Right lobe of liver (tissue), 6 donors: Measurements from ENCODE around the gene FASTK. TPM values are rescaled to one million over a fixed set of nuclear protein-coding genes. Genes with fewer than 3 reads are reported as not detected.
A peak's percentile ranks its signal among the peaks of the same experiment; 100 is the strongest.

Experiments used
- ATAC-seq, 4 donors: fragments of 200-7000 bp; cut with Tn5 transposase; one replicate each; pipeline ENCODE4 v1.9.1; 2020; ENCODE audit warnings: mild to moderate bottlenecking in 4 of 4, moderate library complexity in 4 of 4
- DNase-seq, 3 donors: peaks; one replicate each; pipeline ENCODE4 v3.0.0-alpha.2; 2020
- H3K27ac ChIP-seq, 3 donors: fragments of 200-600 bp; one replicate each; pipeline ENCODE4 v1.8.0; 2022
- H3K27me3 ChIP-seq, 2 donors: fragments of 200-600 bp; one replicate each; pipeline ENCODE4 v1.8.0; 2022
- H3K36me3 ChIP-seq, 4 donors: fragments of 200-600 bp; sonication (generic) in 1 of 4; one replicate each; pipeline versions ENCODE4 v1.5.1 to v1.8.0; 2017 to 2022; ENCODE audit warnings: control low read depth in 1 of 4
- H3K4me1 ChIP-seq, 4 donors: fragments of 200-600 bp; sonication (generic) in 1 of 4; one replicate each; pipeline versions ENCODE4 v1.5.1 to v1.8.0; 2017 to 2022; ENCODE audit warnings: control low read depth in 1 of 4
- H3K4me3 ChIP-seq, 3 donors: fragments of 200-600 bp; one replicate each; pipeline ENCODE4 v1.8.0; 2022
- H3K9me3 ChIP-seq, 4 donors: fragments of 200-600 bp; sonication (generic) in 1 of 4; one replicate each; pipeline versions ENCODE4 v1.5.1 to v1.8.0; 2017 to 2022; ENCODE audit warnings: control low read depth in 1 of 4
- POLR2A ChIP-seq: fragments of 450-650 bp; IDR thresholded peaks from one replicate; pipeline ENCODE4 v1.6.1; 2017; ENCODE audit warnings: antibody characterized with exemption, mild to moderate bottlenecking
- WGBS: methylation state at CpG from one replicate; pipeline ENCODE4 v1.1.6; 2018; ENCODE audit warnings: low coverage, low lambda C conversion rate; ENCODE audit not compliant: insufficient coverage; ENCODE audit errors: missing lambda C conversion rate; 5-methylcytosine and 5-hydroxymethylcytosine counted together
- intact Hi-C, 2 donors: fragments of 100-400 bp; cut with DNase I; formaldehyde crosslinking; loops; one replicate each; pipeline versions ENCODE4 v1.11.2 to v1.14.1; 2022
- total RNA-seq, 6 experiments: library from RNA; depleted of rRNA in 2 of 6; stranded (reverse); fragments of >200 nt in 2 of 6; fragmentation: NEBNext Ultra II Directional in 3 of 6; extraction: Animal tissue kit (Norgen Biotek cat#: 25700) in 3 of 6; gene quantifications; one replicate each; pipeline versions ENCODE4 v1.1.0 to v1.2.4, GENCODE V29; 2016 to 2023
- TF ChIP-seq, protein P1 (sequence below), 4 donors: fragments of 200-600 bp in 3 of 4; fragments of 450-650 bp in 1 of 4; IDR thresholded peaks; one replicate each; pipeline versions ENCODE4 v1.5.1 to v1.8.0; 2016 to 2022; ENCODE audit warnings: antibody characterized with exemption in 4 of 4, mild to moderate bottlenecking in 2 of 4
- donor health status: DM: no; HTN: yes; CAD: no.
- donor health status: DM: no; HTN: no; CAD: no.
- donor health status: DM: no; HTN: no; CAD: no.
- donor health status: DM: no; HTN: yes; CAD: no.
- donor health status: DM: no; HTN: yes; CAD: no.

Gene FASTK
- total RNA-seq, 6 experiments from 2014 or later, result 33.4 to 48.8 (median 43.9) TPM

DNA sequence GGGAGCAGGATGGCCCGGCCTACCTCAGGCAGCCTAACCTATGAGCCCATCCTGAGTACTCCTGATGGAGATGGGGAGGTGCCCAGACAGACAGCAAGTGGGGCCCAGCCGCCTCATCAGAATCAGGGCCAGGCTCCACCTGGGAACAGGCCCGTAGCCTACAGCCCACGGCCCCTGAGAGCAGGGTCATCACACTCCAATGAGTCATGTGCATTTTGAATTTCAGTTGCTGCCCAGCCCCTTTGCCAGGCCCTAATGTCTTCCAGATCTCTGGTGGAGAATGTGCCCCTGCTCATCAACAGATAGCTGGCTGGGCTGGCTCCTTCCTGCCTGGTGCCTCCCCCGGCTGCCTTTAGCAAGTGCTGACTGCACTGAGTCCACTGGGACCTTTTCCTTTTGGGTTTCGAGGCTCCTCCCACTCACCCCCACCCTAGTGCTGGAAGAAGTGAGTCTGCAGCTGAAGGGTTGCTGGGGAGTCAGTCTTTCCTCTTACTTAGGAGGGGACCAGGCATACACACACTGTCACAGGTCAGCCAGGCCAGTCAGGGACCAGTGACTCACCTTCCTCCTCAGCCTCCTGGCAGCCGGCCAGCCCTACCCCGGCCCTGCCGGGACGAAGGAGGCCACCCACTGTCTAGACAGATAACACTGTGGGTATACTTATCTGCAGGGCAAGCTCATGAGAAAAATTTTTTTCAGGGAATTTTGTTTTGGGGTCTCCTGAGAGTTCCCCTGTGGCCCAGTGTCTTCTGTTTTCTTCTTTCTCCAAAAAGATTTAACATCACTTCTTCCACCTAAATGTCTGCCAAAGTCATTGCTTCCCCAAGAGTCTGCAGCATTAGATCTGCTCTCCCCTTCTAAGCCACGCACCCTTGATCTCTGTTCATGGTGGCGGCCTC lies 41.4 kb downstream of the FASTK start:
- peak in 2 of 3 donors; percentile 69 to 87 for DNase-seq
- H3K27me3 ChIP-seq, result no peaks in the 10 kb centered on the region
- TF ChIP-seq, protein P1, sequence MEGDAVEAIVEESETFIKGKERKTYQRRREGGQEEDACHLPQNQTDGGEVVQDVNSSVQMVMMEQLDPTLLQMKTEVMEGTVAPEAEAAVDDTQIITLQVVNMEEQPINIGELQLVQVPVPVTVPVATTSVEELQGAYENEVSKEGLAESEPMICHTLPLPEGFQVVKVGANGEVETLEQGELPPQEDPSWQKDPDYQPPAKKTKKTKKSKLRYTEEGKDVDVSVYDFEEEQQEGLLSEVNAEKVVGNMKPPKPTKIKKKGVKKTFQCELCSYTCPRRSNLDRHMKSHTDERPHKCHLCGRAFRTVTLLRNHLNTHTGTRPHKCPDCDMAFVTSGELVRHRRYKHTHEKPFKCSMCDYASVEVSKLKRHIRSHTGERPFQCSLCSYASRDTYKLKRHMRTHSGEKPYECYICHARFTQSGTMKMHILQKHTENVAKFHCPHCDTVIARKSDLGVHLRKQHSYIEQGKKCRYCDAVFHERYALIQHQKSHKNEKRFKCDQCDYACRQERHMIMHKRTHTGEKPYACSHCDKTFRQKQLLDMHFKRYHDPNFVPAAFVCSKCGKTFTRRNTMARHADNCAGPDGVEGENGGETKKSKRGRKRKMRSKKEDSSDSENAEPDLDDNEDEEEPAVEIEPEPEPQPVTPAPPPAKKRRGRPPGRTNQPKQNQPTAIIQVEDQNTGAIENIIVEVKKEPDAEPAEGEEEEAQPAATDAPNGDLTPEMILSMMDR (IDR thresholded peaks at IDR 0.05), result no peak
- H3K36me3 ChIP-seq, result peaks cover 0 to 7% (median 3%) of the 10 kb centered on the region in 4 donors
- WGBS, result 31% methylated on average over 8 of the region's 12 CpGs
- peak; percentile 67 to 89 (median 78) for ATAC-seq
- H3K9me3 ChIP-seq, result no peaks in the 10 kb centered on the region
- no peak overlapping the region for H3K27ac ChIP-seq
- no peak overlapping the region for H3K4me3 ChIP-seq
- intact Hi-C loops, result no loop called here
- peaks cover 0 to 5% (median 0%) of the 10 kb centered on the region in 4 donors for H3K4me1 ChIP-seq

DNA sequence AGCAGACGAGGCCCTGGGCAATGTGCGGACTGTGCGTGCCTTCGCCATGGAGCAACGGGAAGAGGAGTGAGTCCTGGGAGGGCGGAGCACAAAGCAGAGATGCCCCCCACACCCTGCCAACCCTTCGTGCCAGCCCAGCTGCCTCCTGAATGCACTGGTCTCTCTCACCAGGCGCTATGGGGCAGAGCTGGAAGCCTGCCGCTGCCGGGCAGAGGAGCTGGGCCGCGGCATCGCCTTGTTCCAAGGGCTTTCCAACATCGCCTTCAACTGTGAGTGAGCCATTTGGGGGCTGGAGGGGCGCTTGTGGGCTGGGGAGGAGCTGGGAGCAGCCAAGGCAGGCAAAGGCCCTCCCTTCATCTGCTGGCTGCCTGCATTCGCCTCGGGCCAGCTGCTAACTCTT lies 44.7 kb downstream of the FASTK start:
- TF ChIP-seq, protein P1 (IDR thresholded peaks at IDR 0.05), result no peak
- TF ChIP-seq POLR2A, result no peak
- ATAC-seq (no peak), DNase-seq (no peak)
- Histone ChIP-seq H3K4me1 (peaks cover 0 to 5% (median 0%) of the 10 kb centered on the region in 4 donors), H3K36me3 (peaks cover 0 to 7% (median 3%) of the 10 kb centered on the region in 4 donors), H3K27me3 (no peaks in the 10 kb centered on the region), H3K27ac (no peak overlapping the region), H3K4me3 (no peak overlapping the region), H3K9me3 (no peaks in the 10 kb centered on the region)
- WGBS, result 60% methylated on average over 1 of the region's 17 CpGs
- intact Hi-C loops, result no loop called here

DNA sequence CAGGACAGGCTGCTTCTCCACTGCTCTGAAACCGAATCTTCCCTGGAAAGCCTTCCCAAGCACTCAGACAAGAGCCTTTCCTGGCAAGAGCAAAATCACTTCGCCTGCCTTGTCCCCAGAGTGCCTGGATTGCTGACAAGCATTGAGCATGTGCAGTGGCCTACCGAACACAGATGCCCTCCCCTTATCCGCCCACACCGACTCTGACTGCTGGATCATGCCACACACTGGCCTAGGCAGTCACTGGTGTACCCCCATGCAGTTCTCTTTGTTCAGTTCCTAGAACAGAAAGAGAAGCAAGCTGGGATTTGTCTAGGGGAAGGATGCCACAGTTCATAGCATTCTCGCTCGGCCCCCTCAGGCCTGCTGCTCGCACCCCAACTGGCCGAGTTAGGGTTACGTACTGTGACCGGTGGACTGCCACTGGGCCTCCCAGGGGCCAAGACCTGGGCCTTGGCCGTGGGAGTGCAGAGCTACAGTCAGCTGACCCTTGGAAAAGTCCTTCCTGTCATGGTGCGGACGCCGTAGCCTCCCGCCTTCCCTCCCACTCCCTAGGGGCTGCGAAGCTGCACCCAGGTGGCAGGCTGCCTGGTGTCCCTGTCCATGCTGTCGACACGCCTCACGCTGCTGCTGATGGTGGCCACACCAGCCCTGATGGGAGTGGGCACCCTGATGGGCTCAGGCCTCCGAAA lies 45.4 kb downstream of the FASTK start:
- intact Hi-C loops, result no loop called here
- Histone ChIP-seq H3K4me3 (no peak overlapping the region), H3K9me3 (no peaks in the 10 kb centered on the region), H3K4me1 (peaks cover 0 to 5% (median 0%) of the 10 kb centered on the region in 4 donors), H3K27me3 (no peaks in the 10 kb centered on the region), H3K27ac (no peak overlapping the region), H3K36me3 (peaks cover 0 to 7% (median 3%) of the 10 kb centered on the region in 4 donors)
- TF ChIP-seq, protein P1 (IDR thresholded peaks at IDR 0.05), result no peak
- no peak for TF ChIP-seq POLR2A
- no CpG with 5 or more reads among the region's 21 CpGs for WGBS
- DNase-seq, result no peak
- ATAC-seq, result no peak

DNA sequence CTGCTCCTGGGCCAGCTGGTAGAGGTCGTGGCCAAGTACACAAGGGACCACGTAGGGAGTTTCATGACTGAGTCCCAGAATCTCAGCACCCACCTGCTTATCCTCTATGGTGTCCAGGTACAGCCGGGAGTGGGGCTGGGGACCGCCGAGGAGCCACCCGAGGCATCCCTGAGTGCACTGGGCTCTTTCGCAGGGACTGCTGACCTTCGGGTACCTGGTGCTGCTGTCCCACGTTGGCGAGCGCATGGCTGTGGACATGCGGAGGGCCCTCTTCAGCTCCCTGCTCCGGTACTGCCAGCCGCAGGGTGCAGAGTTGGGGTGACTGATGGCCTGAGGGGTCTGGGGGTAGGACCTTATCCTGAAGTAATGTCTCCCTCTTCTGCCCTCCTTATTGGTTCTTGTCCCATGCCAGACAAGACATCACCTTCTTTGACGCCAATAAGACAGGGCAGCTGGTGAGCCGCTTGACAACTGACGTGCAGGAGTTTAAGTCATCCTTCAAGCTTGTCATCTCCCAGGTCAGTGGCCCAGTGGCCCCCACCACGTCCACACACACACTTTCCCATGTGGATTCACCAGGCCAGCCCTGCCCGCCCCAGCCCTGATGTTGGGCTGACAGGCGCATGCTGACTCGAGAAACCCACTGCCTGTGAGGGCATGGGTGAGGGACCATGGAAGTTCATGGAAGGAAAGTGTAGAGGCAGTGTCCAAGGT lies 46.1 kb downstream of the FASTK start:
- H3K4me3 ChIP-seq, result no peak overlapping the region
- 100% methylated on average over 1 of the region's 21 CpGs for WGBS
- no peak for TF ChIP-seq POLR2A
- TF ChIP-seq, protein P1 (IDR thresholded peaks at IDR 0.05), result no peak
- no peaks in the 10 kb centered on the region for H3K27me3 ChIP-seq
- no peaks in the 10 kb centered on the region for H3K9me3 ChIP-seq
- intact Hi-C loops, result loop anchor here in 1 of 2 donors (5.0 kb wide), 1 partner anchor 78 kb away; no protein-coding TSS in a partner anchor
- ATAC-seq (no peak), DNase-seq (no peak)
- peaks cover 0 to 7% (median 3%) of the 10 kb centered on the region in 4 donors for H3K36me3 ChIP-seq
- H3K27ac ChIP-seq, result no peak overlapping the region
- peaks cover 0 to 5% (median 0%) of the 10 kb centered on the region in 4 donors for H3K4me1 ChIP-seq
